ENCODE data around the gene THBD.

THBD gene

GRCh38 chr20:23060629-23061028, 11.2 kb upstream of the THBD start:
- DNase-seq = no peak

- no peak for DNase-seq
Measured at GRCh38 chr20:23059846-23060245, 10.4 kb upstream of the THBD start.

GRCh38 chr20:23059001-23059400, 9.5 kb upstream of the THBD start:
- no peak for DNase-seq

GRCh38 chr20:23058240-23058639, 8.8 kb upstream of the THBD start:
- no peak for DNase-seq

- no peak for DNase-seq
Measured at GRCh38 chr20:23052904-23053303, 3.4 kb upstream of the THBD start.

- DNase-seq = peak; percentile 61
Measured at GRCh38 chr20:23050847-23051627, 1.6 kb upstream of the THBD start.

- no peak for DNase-seq
Measured at GRCh38 chr20:23050076-23050838, 785 bp upstream of the THBD start.

GRCh38 chr20:23048283-23049200, 930 bp downstream of the THBD start:
- DNase-seq = peak; percentile 7

- no peak for DNase-seq
Measured at GRCh38 chr20:23047738-23048214, 1.7 kb downstream of the THBD start.

GRCh38 chr20:23047001-23047737, 2.3 kb downstream of the THBD start:
- DNase-seq = no peak

GRCh38 chr20:23046431-23046830, 3.0 kb downstream of the THBD start:
- DNase-seq = no peak

- no peak for DNase-seq
Measured at GRCh38 chr20:23043376-23043775, 6.1 kb downstream of the THBD start.

GRCh38 chr20:23042270-23042669, 7.2 kb downstream of the THBD start:
- no peak for DNase-seq

GRCh38 chr20:23039885-23040508, 9.5 kb downstream of the THBD start:
- no peak for DNase-seq

- no peak for DNase-seq
Measured at GRCh38 chr20:23039136-23039875, 10.2 kb downstream of the THBD start.

GRCh38 chr20:23037017-23037481, 12.4 kb downstream of the THBD start:
- no peak for DNase-seq

- no peak for DNase-seq
Measured at GRCh38 chr20:23036371-23036770, 13.1 kb downstream of the THBD start.

- DNase-seq = no peak
Measured at GRCh38 chr20:23035731-23036130, 13.7 kb downstream of the THBD start.

- DNase-seq = no peak
Measured at GRCh38 chr20:23034721-23035671, 14.5 kb downstream of the THBD start, which contains the start of gene SSTR4. Gene SSTR4, plus strand, starts transcription at chr20:23035312. Its CDS starts 172 bp downstream, at chr20:23035484.

GRCh38 chr20:23033918-23034317, 15.6 kb downstream of the THBD start:
- DNase-seq = no peak
